ENCODE measurements around the gene EML2.

Gene EML2

GRCh38 chr19:45585158-45585577, 54.0 kb downstream of the EML2 start:
- no peak for DNase-seq

GRCh38 chr19:45584332-45585157, 54.7 kb downstream of the EML2 start, which contains the start of gene OPA3:
Gene OPA3, minus strand, starts transcription at chr19:45584802. Its CDS starts 38 bp downstream, at chr19:45584764.
- peak; percentile 99 for DNase-seq

- DNase-seq: no peak
These were observed 57.6 kb downstream of the EML2 start for GRCh38 chr19:45581576-45581975.

- no peak for DNase-seq
These were observed 60.3 kb downstream of the EML2 start for GRCh38 chr19:45578861-45579260.

GRCh38 chr19:45577111-45577905, 61.9 kb downstream of the EML2 start:
- DNase-seq: no peak

GRCh38 chr19:45576682-45577081, 62.5 kb downstream of the EML2 start:
- no peak for DNase-seq

GRCh38 chr19:45575216-45575615, 64.0 kb downstream of the EML2 start:
- DNase-seq: no peak

- DNase-seq: no peak
These were observed 64.7 kb downstream of the EML2 start for GRCh38 chr19:45574526-45574925.

- DNase-seq: no peak
These were observed 67.6 kb downstream of the EML2 start for GRCh38 chr19:45571457-45572220.

GRCh38 chr19:45569619-45570421, 69.4 kb downstream of the EML2 start:
- DNase-seq: no peak

GRCh38 chr19:45568732-45569131, 70.5 kb downstream of the EML2 start:
- DNase-seq: no peak

- no peak for DNase-seq
These were observed 71.6 kb downstream of the EML2 start for GRCh38 chr19:45567609-45568008.

- no peak for DNase-seq
These were observed 74.9 kb downstream of the EML2 start for GRCh38 chr19:45564131-45564780.

GRCh38 chr19:45560686-45561085, 78.5 kb downstream of the EML2 start:
- no peak for DNase-seq

- no peak for DNase-seq
These were observed 79.2 kb downstream of the EML2 start for GRCh38 chr19:45560038-45560437.
